Measurements from ENCODE around the gene C2orf42.
"Not testable (repeated sequence)": the region's sequence is repeated elsewhere in the genome, so short reads cannot be mapped to it uniquely, and the experiment has no call there.

The C2orf42 gene

GRCh38 chr2:70104231-70105111, 86.3 kb downstream of the C2orf42 start:
- Histone ChIP-seq H3K4me3 (ENCODE audit: low read length) (peak overlapping the region; percentile 68), H3K36me3 (ENCODE audit: control insufficient read depth, low read length) (no peaks in the 10 kb centered on the region; the same call in 1 of the 2 replicates), H3K27ac (ENCODE audit: low read depth, low read length) (peak overlapping the region; percentile 91), H3F3A (ENCODE audit: control insufficient read depth, insufficient read depth) (peaks cover 38% of the 10 kb centered on the region), H3K4me1 (ENCODE audit: control insufficient read depth, low read length) (peaks cover 64% of the 10 kb centered on the region), H3K9me2 (replicated peaks; ENCODE audit: control insufficient read depth, low read length) (no peaks in the 10 kb centered on the region), H3K79me2 (ENCODE audit: control insufficient read depth, low read length) (no peaks in the 10 kb centered on the region), H3K9me3 (ENCODE audit: control insufficient read depth, insufficient read depth, low read length) (no peaks in the 10 kb centered on the region), H4K20me1 (ENCODE audit: control insufficient read depth, insufficient read depth, low read depth, low read length) (no peaks in the 10 kb centered on the region), H3K4me2 (ENCODE audit: low read length) (peak overlapping the region; percentile 89), H3K27me3 (ENCODE audit: control insufficient read depth, low read length) (no peaks in the 10 kb centered on the region)
- no peak for TF ChIP-seq EZH2phosphoT487 (IDR thresholded peaks at IDR 0.05; ENCODE audit: borderline replicate concordance, low read length)
- TF ChIP-seq CTCF (IDR thresholded peaks at IDR 0.05; ENCODE audit: low read depth, low read length, poor library complexity, severe bottlenecking): no peak

- H3K36me3 ChIP-seq (ENCODE audit: control insufficient read depth, low read length): no peaks in the 10 kb centered on the region; the same call in 1 of the 2 replicates
- no peaks in the 10 kb centered on the region for H3K27me3 ChIP-seq (ENCODE audit: control insufficient read depth, low read length)
- H4K20me1 ChIP-seq (ENCODE audit: control insufficient read depth, insufficient read depth, low read depth, low read length): no peaks in the 10 kb centered on the region
- no peaks in the 10 kb centered on the region for H3K79me2 ChIP-seq (ENCODE audit: control insufficient read depth, low read length)
- peaks cover 38% of the 10 kb centered on the region for H3F3A ChIP-seq (ENCODE audit: control insufficient read depth, insufficient read depth)
- H3K4me2 ChIP-seq (ENCODE audit: low read length): peak overlapping the region; percentile 89
- H3K4me3 ChIP-seq (ENCODE audit: low read length): peak overlapping the region; percentile 68
- H3K9me3 ChIP-seq (ENCODE audit: control insufficient read depth, insufficient read depth, low read length): no peaks in the 10 kb centered on the region
- H3K27ac ChIP-seq (ENCODE audit: low read depth, low read length): peak overlapping the region; percentile 91
- H3K4me1 ChIP-seq (ENCODE audit: control insufficient read depth, low read length): peaks cover 55% of the 10 kb centered on the region
- TF ChIP-seq CTCF (IDR thresholded peaks at IDR 0.05; ENCODE audit: low read depth, low read length, poor library complexity, severe bottlenecking) (no peak), EZH2phosphoT487 (IDR thresholded peaks at IDR 0.05; ENCODE audit: borderline replicate concordance, low read length) (no peak)
- no peaks in the 10 kb centered on the region for H3K9me2 ChIP-seq (replicated peaks; ENCODE audit: control insufficient read depth, low read length)
These were observed 87.2 kb downstream of the C2orf42 start for GRCh38 chr2:70103531-70104061.

GRCh38 chr2:70102323-70102905, 88.4 kb downstream of the C2orf42 start:
- H4K20me1 ChIP-seq (ENCODE audit: control insufficient read depth, insufficient read depth, low read depth, low read length); H3K9me3 ChIP-seq (ENCODE audit: control insufficient read depth, insufficient read depth, low read length); H3K79me2 ChIP-seq (ENCODE audit: control insufficient read depth, low read length); H3K9me2 ChIP-seq (replicated peaks; ENCODE audit: control insufficient read depth, low read length); H3K27me3 ChIP-seq (ENCODE audit: control insufficient read depth, low read length); H3K36me3 ChIP-seq (ENCODE audit: control insufficient read depth, low read length): not testable (repeated sequence)
- Histone ChIP-seq H3F3A (ENCODE audit: control insufficient read depth, insufficient read depth) (peaks cover 34% of the 10 kb centered on the region), H3K4me2 (ENCODE audit: low read length) (peak overlapping the region; percentile 89), H3K4me3 (ENCODE audit: low read length) (0 out of 2 replicates have a peak overlapping the region, but pooled peaks have one; percentile 13), H3K27ac (ENCODE audit: low read depth, low read length) (peak overlapping the region; percentile 91), H3K4me1 (ENCODE audit: control insufficient read depth, low read length) (peaks cover 43% of the 10 kb centered on the region)

- H4K20me1 ChIP-seq (ENCODE audit: control insufficient read depth, insufficient read depth, low read depth, low read length); H3K36me3 ChIP-seq (ENCODE audit: control insufficient read depth, low read length); H3K79me2 ChIP-seq (ENCODE audit: control insufficient read depth, low read length); H3K9me2 ChIP-seq (replicated peaks; ENCODE audit: control insufficient read depth, low read length); H3K27ac ChIP-seq (ENCODE audit: low read depth, low read length); H3K9me3 ChIP-seq (ENCODE audit: control insufficient read depth, insufficient read depth, low read length); H3K4me3 ChIP-seq (ENCODE audit: low read length); H3K27me3 ChIP-seq (ENCODE audit: control insufficient read depth, low read length); H3K4me2 ChIP-seq (ENCODE audit: low read length): not testable (repeated sequence)
- Histone ChIP-seq H3F3A (ENCODE audit: control insufficient read depth, insufficient read depth) (peaks cover 32% of the 10 kb centered on the region), H3K4me1 (ENCODE audit: control insufficient read depth, low read length) (peaks cover 36% of the 10 kb centered on the region)
These were observed 89.1 kb downstream of the C2orf42 start for GRCh38 chr2:70101686-70102085.

All from DOHH2 (cell line).